Esophagus squamous epithelium (tissue), 4 donors: ENCODE results near the gene MBNL3.

Source experiments
- CTCF ChIP-seq, 6 experiments: fragments of 450-650 bp in 4 of 6; fragments of 200-600 bp in 2 of 6; sonication (generic) in 2 of 6; IDR thresholded peaks; one replicate each; pipeline ENCODE4 v1.5.1; 2016 to 2019; ENCODE audit warnings: antibody characterized with exemption in 6 of 6, mild to moderate bottlenecking in 4 of 6, moderate library complexity in 4 of 6
- POLR2A ChIP-seq, 4 donors: fragments of 450-650 bp; IDR thresholded peaks; one replicate each; pipeline ENCODE4 v1.6.1; 2017; ENCODE audit warnings: antibody characterized with exemption in 4 of 4, mild to moderate bottlenecking in 4 of 4, moderate library complexity in 3 of 4

- TF ChIP-seq CTCF (IDR thresholded peaks at IDR 0.05) (no peak), POLR2A (IDR thresholded peaks at IDR 0.05) (no peak)
These were observed 46.1 kb downstream of the MBNL3 start for GRCh38 chrX:132442691-132443090.
